Measurements from ENCODE around the gene ASB4. TPM values are rescaled to one million over a fixed set of nuclear protein-coding genes. Genes with fewer than 3 reads are reported as not detected.

The ASB4 gene
- total RNA-seq, 1 experiment from 2014 or later = not detected

- no peak overlapping the region for H3K4me2 ChIP-seq
Observed at GRCh38 chr7:95589766-95590165, 104.0 kb downstream of the ASB4 start.

More at GRCh38 chr7:95589766-95590165, 104.0 kb downstream of the ASB4 start:
- Histone ChIP-seq H3K4me3 (no peak overlapping the region), H4K20me1 (ENCODE audit: insufficient read depth) (no peaks in the 10 kb centered on the region), H3K79me2 (ENCODE audit: low read depth) (no peaks in the 10 kb centered on the region), H3K4me1 (replicated peaks; ENCODE audit: insufficient read depth) (no peaks in the 10 kb centered on the region), H3K9me2 (ENCODE audit: insufficient read depth) (no peaks in the 10 kb centered on the region), H3K27ac (no peak overlapping the region), H3K27me3 (ENCODE audit: insufficient read depth, low read depth) (no peaks in the 10 kb centered on the region), H3K36me3 (ENCODE audit: low read depth) (peaks cover 8% of the 10 kb centered on the region; the same call in 1 of the 2 replicates), H2AFZ (no peak overlapping the region), H3K9me3 (ENCODE audit: insufficient read depth, low read depth) (no peaks in the 10 kb centered on the region), H3F3A (ENCODE audit: insufficient read depth, low read depth) (peaks cover 4% of the 10 kb centered on the region; the same call in 1 of the 2 replicates)
- CTCF ChIA-PET = no interaction called here
- POLR2A ChIA-PET (ENCODE audit: unreplicated experiment) = no interaction called here
- intact Hi-C loops (cut with micrococcal nuclease; ENCODE audit: unreplicated experiment) = no loop called here
- no peak for DNase-seq
- no TSS peak for BruUV-seq (replicated peaks)
- no peak for TF ChIP-seq CTCF (conservative IDR thresholded peaks at IDR 0.05)

Other genes with a start within 250 kb of the ASB4 start
- gene PON1, start 161.4 kb upstream of the ASB4 start, total RNA-seq (2021) = not detected in 2 replicates
- 0.85 and 1.5 TPM in 2 replicates for gene PON3, start 89.6 kb upstream of the ASB4 start, total RNA-seq (2021)
- 45.8 and 50.3 TPM in 2 replicates for gene PON2, start 50.9 kb upstream of the ASB4 start, total RNA-seq (2021)
- 2.4 and 4.8 TPM in 2 replicates for gene PDK4, start 110.6 kb downstream of the ASB4 start, total RNA-seq (2021)